NCI-H2196 treated with DMSO at 0.1 percent for 48 hours (cell line): ENCODE measurements around the gene ZNF76.
A peak's percentile ranks its signal among the peaks of the same experiment; 100 is the strongest.
"Not testable (repeated sequence)": the region's sequence is repeated elsewhere in the genome, so short reads cannot be mapped to it uniquely, and the experiment has no call there.

Experiments
- DNase-seq: peaks from one replicate; lab custom pipeline; 2025; ENCODE audit not compliant: unreplicated experiment; lab: John Stamatoyannopoulos, UW

The ZNF76 gene

DNA sequence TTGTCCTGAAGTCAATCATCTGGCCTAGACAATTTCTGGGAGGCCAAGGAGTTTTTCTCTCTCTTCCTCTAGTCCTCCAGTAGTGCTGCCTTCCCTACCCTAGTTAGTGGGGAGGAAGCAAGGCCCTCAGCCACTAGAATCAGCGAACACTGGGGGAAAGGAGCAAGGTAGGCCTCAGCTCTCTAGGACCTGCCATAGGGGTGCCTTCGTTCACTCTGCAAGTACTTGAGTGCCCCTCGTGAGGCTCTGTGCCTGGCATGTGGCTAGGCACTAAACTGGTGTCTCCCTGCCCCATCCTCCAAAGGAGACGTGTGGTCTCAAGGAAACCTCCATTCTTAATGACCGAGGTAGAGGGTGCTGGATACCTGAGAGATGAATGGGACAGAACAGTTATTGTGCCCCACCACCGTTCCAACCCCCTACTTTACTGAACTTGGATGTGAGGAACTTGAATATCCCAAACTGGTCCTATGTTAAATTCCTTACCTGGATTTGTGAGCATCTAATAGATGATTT, 39.1 kb downstream of the ZNF76 start:
- no peak for DNase-seq

DNA sequence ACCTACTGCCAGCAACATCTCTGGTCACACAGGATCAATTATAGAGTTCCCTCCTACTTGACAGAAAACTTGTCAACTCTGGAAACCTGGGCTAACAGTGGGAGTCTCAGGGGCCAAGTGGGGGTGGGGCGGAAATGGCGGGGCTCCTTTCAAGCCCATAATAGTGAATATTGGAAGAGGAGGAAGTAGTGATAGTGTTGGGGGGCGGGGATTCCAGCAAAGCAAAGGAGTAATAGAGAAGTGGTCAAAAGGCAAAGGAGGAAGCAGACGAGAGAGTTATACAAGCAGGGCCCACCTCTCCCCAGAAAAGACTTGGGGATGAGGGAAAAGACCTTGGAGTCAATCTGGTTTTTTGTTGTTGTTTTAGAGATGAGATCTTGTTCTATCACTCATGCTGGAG, 40.1 kb downstream of the ZNF76 start:
- no peak for DNase-seq

DNA sequence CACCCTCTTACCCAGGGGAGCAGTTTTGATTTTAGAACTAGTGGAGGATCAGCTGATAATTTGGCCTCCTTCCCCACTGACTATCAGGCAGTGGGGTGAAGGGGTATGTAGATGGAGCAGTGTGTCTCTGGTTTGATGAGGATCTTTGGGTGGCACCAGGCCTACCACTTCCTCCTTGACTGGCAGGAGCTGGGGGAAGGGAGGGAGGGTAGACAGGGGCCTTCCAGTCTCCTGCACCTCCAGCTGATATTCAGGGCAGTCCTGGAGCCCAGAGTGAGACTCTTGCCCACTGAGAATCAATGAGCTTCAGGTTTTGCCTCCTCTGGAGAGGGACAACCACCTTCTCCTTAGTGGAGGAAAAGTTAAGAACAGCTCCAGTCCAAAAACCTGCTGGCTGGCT, 41.3 kb downstream of the ZNF76 start:
- DNase-seq = no peak

DNA sequence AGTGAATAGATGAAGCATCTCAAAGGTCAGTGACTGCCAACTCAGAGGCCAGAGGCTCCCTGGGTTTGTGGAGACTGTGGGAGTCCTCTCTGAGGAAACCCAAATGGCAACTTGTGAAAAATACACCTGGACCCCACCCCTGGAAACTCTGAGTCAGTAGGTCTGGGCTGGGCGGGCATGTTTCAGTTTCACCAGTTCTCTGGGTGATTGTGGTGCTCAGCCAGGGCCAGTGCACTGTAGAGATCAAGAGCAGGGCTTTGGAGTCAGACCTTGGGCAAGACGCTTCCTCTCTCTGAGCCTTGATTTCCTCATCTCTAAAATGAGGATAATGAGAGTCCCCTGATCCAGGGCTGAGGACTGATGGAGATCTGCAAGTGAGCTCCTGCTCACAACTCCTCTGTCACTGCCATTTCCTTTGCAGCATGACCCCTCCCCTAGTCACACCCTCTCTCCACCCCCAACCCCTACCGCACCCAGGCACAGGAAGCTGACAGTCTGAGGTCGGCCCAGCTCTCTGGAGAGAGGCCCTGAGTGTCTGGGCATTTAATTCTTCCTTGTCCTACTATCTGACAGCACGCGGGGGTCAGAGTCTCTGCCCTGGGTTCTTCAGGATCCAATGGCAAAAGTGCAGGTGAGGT, 43.2 kb downstream of the ZNF76 start:
- DNase-seq = no peak

DNA sequence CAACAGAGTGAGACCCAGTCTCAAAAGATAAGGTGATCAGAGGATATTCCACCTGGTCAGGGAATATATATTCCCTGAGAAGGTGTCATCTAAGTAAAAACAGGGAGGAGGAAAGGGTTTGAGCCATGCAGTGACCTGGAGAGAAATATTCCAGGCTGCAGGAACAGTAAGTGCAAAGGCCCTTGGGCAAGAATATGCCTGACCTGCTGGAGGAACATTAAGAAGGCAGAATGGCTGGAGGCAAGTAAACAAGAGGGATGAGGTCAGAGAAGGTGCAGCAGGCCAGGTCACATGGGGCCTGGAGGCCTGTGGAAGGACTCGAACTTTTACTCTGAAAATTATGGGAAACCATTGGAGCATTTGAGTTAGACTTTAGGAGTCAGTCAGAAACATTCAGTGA, 44.8 kb downstream of the ZNF76 start:
- DNase-seq = no peak

DNA sequence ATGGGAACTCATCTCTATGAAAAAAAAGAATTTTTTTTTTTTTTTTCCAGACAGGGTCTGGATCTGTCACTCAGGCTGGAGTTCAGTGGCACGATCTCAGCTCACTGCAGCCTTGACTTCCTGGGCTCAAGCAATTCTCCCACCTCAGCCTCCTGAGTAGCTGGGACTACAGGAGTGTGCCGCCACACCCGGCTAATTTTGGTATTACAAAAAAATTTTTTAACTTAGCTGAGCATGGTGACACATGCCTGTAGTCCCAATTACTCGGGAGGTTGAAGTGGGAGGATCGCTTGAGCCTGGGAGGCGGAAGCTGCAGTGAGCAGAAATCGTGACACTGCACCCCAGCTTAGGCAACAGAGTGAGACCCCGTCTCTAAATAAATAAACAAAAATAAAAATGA, 45.6 kb downstream of the ZNF76 start:
- DNase-seq = no peak

DNA sequence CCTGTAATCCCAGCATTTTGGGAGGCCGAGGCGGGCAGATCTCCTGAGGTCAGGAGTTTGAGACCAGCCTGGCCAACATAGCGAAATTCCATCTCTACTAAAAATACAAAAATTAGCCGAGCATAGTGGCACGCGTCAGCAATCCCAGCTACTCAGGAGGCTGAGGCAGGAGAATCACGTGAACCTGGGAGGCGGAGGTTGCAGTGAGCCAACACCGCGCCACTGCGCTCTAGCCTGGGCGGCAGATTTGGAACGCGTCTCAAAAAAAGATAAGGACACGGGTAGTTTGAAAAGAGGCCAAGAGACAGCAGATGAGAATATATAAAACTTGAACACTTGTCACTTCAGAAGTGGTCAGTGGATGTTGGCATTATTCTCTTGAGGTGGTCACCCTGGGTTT, 47.6 kb downstream of the ZNF76 start:
- DNase-seq = not testable (repeated sequence)

DNA sequence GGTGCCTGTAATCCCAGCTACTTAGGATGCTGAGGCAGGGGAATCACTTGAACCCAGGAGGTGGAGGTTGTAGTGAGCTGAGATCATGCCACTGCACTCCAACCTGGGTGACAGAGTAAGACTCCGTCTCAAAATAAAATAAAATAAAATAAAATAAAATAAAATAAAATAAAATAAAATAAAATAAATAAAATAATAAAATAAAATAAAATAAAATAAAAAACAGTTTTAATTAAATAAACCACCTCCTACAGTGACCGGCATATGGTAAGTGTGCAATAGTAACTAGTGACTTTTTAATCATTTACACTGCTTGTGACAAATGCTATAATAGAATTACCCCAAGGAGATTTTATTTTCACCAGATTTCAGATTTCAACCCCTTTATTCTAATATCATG, 49.0 kb downstream of the ZNF76 start:
- not testable (repeated sequence) for DNase-seq

DNA sequence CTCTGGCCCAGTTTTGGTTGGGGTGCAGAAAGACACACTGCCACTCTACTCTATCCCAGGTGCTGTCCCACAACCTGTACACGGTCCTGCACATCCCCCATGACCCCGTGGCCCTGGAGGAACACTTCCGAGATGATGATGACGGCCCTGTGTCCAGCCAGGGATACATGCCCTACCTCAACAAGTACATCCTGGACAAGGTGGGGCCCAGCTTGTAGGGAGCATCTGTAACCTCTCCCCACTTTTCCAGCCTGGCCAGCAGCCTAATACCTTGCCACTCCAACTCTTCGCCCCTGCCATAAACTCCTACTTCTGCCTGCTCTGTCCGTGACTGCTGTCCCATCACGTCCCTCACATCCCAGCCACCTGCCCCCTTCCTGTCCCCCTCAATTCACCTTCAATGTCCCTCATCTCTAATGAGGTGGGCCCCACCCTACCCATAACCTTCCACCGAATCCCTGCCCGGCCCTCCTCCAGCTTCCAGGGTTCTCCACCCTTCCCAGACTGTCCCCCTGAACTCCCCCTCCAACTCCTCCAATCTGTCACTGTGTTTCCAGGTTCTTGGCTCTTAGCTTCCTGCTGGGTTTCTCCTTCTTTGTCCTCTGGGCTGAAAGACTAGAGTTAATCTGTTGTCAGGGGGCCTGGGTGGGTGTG, 50.2 kb downstream of the ZNF76 start:
- DNase-seq = no peak

DNA sequence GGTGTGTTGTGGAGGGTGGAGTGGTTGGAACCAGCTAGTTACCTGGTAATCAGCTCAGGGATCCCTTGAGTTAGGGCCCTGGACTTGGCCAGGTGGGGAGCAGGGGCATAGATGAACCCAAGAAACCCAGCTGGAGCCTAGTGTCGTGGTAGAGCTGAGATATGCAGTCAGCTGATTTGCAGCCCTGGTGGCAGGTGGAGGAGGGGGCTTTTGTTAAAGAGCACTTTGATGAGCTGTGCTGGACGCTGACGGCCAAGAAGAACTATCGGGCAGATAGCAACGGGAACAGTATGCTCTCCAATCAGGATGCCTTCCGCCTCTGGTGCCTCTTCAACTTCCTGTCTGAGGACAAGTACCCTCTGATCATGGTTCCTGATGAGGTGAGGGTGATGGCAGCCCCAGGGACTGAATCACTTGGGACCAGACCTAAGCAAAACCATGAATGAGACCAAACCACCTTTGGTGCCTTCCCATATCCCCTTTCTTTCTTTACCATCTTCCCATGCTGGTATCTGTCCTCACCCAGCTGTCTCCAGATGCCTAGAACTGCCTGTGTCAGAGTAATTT, 50.8 kb downstream of the ZNF76 start:
- DNase-seq = no peak

DNA sequence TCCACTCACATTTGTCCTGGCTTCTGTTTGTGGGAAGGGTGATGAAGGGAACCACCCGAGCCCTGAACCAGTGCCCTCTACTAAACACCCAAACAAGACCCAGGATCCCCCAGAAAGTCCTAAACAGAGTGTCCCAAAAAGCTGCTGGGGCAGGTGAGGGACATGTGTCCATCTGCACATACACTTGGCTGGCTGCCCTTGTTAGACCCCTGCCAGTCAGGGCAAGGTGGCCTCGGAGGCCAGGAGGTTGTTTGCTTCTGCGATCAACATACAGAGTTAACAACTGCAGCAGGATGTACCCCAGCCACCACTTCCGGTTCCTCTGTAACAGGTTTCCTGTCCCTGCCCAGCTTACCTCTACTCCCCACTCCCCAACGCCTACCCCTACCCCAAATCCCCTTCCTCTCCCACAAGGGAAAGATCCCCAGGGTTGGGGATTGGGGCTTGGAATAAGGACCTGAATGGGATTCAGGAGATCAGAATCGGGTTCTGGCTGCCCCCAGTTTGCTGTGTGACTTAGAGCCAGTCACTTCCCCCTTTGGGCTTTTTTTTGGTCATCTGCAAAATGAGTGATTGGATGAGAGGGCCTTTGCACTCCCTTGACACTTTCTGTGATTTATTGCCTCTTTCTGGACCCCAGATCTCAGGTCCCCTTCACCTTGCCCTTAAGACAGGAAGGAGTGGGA, 52.0 kb downstream of the ZNF76 start:
- DNase-seq = no peak

DNA sequence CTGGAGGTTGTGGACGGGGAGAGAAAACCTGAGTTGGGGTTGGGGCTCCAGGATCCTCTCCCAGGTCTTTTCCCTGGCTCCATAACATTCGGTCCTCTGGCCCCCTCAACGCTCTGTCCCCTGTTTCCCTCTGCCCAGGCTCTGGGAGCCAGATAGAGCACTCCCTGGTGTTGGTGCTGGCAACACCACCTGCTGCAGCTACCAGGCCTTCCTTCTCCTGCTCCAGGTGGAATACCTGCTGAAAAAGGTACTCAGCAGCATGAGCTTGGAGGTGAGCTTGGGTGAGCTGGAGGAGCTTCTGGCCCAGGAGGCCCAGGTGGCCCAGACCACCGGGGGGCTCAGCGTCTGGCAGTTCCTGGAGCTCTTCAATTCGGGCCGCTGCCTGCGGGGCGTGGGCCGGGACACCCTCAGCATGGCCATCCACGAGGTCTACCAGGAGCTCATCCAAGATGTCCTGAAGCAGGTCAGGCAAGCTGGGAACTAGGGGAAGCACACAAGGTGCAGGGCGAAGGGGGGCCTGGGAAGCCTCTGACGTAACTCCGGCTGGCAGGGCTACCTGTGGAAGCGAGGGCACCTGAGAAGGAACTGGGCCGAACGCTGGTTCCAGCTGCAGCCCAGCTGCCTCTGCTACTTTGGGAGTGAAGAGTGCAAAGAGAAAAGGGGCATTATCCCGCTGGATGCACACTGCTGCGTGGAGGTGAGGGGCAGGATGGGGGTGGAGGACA, 52.7 kb downstream of the ZNF76 start:
- no peak for DNase-seq

DNA sequence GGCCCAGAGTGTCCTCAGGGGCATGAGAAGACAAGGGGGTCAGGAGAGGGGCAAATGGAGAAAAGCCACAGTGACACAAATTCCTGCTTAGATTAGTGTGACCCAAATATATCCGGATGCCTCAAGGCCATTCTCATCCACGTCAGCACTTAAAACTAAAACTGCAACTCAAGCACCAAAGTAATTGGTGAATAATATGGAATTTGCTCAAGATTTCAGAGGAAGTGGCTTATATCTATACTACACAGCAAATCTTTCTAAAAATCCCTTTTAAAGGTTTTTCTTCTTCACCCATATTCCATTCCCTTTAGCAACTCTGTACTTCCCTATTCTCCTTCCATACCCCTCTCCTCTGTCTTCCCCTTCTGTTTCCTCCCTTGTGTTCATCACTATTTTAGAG, 53.3 kb downstream of the ZNF76 start:
- no peak for DNase-seq

DNA sequence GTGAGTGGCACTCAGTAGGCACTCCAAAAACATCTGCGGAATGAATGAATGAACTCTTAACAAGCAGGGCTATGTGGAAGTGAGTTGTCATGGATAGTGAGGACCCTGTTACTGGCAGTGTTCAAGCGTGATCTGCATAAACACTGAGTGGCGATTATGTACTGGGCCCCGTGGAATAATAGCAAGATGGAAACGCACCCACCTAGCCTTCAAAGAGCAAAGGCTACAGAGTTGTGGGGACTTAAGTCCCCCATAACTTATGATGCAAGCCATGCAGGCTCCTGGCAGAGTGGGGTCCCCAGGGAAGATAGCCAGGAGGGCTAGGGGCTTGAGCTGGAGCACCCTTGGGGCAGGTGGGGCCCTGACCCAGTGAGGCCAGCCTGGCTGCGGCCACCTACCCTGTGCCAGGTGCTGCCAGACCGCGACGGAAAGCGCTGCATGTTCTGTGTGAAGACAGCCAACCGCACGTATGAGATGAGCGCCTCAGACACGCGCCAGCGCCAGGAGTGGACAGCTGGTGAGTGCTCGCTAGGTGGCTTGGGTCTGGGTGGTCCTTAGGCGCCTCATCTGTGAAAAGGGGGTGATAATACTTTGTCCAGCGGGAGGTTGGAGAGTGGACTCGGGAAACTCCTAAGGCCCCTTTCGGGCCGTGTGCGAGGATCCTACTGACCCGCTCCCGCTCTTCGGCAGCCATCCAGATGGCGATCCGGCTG, 58.1 kb downstream of the ZNF76 start:
- DNase-seq = no peak

DNA sequence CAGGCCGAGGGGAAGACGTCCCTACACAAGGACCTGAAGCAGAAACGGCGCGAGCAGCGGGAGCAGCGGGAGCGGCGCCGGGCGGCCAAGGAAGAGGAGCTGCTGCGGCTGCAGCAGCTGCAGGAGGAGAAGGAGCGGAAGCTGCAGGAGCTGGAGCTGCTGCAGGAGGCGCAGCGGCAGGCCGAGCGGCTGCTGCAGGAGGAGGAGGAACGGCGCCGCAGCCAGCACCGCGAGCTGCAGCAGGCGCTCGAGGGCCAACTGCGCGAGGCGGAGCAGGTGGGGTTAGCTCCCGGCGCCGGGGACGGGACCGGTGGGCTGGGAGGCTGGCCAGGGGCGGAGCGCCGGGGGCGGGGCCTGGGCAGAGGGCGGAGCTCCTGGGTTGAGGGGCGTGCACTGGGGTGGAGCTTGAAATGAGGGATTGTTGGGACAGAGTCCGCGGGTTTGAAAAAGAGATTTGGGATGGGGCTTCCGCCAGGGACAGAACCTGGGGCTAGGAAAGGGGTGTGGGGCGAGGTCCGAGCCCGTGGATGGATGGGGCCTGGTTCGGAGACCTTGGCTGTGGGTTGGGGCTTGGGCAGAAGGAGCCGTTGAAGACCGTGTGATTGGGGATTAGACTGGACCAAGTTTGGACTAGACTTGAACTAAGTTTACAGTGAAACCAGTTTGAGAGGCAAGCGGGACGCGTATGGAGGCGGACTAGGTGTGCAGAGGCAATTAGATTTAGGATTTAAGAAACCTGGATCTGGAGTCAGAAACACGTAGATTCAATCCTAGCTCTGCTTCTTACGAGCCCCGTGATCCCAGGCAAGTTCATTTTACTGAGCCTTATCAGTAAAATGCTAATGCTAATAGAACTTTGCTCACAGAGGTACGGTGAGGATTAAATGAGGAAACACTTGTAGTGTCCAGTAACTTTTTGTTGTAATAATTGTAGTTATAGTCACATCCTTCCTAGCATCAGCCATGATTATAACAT, 58.9 kb downstream of the ZNF76 start:
- DNase-seq = peak; percentile 69

DNA sequence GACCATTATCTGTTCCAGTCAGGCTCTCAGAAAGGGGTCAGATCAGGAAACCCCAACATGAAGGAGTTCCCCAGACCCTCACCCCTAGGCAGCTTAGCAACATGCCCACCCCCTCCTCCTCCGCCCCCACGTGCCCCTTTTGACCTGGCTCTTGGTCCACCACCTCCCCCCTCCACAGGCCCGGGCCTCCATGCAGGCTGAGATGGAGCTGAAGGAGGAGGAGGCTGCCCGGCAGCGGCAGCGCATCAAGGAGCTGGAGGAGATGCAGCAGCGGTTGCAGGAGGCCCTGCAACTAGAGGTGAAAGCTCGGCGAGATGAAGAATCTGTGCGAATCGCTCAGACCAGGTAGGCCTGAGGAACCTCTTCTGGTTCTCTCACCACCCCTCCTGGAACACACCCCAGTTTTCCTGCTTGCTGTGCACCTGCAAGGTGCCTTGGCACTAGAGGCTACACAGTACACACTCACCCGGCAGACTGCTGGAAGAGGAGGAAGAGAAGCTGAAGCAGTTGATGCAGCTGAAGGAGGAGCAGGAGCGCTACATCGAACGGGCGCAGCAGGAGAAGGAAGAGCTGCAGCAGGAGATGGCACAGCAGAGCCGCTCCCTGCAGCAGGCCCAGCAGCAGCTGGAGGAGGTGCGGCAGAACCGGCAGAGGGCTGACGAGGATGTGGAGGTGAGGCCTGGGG, 60.0 kb downstream of the ZNF76 start:
- no peak for DNase-seq

DNA sequence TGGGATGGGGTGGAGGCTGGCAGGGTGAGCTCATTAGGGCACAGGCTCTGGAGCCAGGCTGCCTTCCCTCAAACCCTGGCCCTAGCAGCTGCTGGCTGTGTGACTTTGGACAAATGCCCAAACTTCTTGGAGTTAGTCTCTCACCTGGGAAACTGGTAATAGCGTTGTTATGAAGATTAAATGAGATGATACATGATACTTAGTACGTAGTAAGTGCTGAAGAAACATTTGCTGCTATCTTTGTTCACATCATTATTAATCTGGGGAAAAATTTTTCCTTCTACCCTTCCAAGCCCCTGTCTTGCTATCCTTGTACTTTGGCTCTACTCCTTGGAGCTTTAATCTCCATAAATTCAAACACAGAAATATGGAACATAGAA, 60.5 kb downstream of the ZNF76 start:
- DNase-seq = no peak

DNA sequence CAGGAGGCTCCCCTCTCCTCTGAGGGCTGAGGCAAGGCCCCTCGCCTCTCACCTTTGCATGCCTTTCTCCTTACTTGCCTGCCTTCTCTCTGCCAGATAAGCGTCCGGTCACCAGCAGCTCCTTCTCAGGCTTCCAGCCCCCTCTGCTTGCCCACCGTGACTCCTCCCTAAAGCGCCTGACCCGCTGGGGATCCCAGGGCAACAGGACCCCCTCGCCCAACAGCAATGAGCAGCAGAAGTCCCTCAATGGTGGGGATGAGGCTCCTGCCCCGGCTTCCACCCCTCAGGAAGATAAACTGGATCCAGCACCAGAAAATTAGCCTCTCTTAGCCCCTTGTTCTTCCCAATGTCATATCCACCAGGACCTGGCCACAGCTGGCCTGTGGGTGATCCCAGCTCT, 61.6 kb downstream of the ZNF76 start:
- no peak for DNase-seq
